Psoas muscle (tissue), 8 donors: ENCODE results near the gene NOS1. TPM values are rescaled to one million over a fixed set of nuclear protein-coding genes. Genes with fewer than 3 reads are reported as not detected.

ENCODE experiments used
- ATAC-seq, 4 donors: fragments of 200-7000 bp; cut with Tn5 transposase; one replicate each; pipeline ENCODE4 v1.9.1; 2020; ENCODE audit warnings: moderate library complexity in 3 of 4, mild to moderate bottlenecking in 2 of 4
- DNase-seq, 2 donors: peaks; one replicate each; pipeline ENCODE4 v3.0.0-alpha.2; 2020
- H3K27ac ChIP-seq: fragments of 200-600 bp; one replicate; pipeline ENCODE4 v1.8.0; 2022
- H3K27me3 ChIP-seq, 3 donors: fragments of 200-600 bp in 1 of 3; one replicate each; pipeline versions ENCODE4 v1.6.1 to v1.8.0; 2013 to 2022; ENCODE audit warnings: low read length in 2 of 3, mild to moderate bottlenecking in 2 of 3, moderate library complexity in 1 of 3; ENCODE audit not compliant: insufficient read depth in 3 of 3
- H3K36me3 ChIP-seq, 2 donors: fragments of 200-600 bp in 1 of 2; one replicate each; pipeline versions ENCODE4 v1.6.1 to v1.8.0; 2013 to 2022; ENCODE audit warnings: low read depth in 1 of 2, mild to moderate bottlenecking in 1 of 2, moderate library complexity in 1 of 2; ENCODE audit not compliant: insufficient read depth in 1 of 2
- H3K4me1 ChIP-seq: fragments of 200-600 bp; one replicate; pipeline ENCODE4 v1.8.0; 2022
- H3K4me3 ChIP-seq: fragments of 200-600 bp; one replicate; pipeline ENCODE4 v1.8.0; 2022; ENCODE audit warnings: mild to moderate bottlenecking
- H3K9me3 ChIP-seq: fragments of 200-600 bp; one replicate; pipeline ENCODE4 v1.8.0; 2022
- CTCF ChIP-seq: fragments of 200-600 bp; IDR thresholded peaks from one replicate; pipeline ENCODE4 v1.8.0; 2022; ENCODE audit warnings: antibody characterized with exemption
- WGBS, 3 donors: extraction: QIAGEN DNeasy Blood & Tissue Kit; methylation state at CpG; one replicate each; pipeline versions ENCODE4 v1.1.6 to v1.1.7; 2013; 5-methylcytosine and 5-hydroxymethylcytosine counted together
- intact Hi-C, 2 donors: fragments of 100-400 bp; cut with DNase I; formaldehyde crosslinking; loops; one replicate each; pipeline versions ENCODE4 v1.11.0 to v1.14.2; 2022
- polyA plus RNA-seq, 3 donors: library from polyadenylated mRNA; stranded (reverse); fragments of 200-250 nt; gene quantifications; one replicate each; pipeline ENCODE4 v1.2.3, GENCODE V29; 2013
- total RNA-seq, 4 donors: library from RNA; stranded (reverse); fragmentation: NEBNext Ultra II Directional in 2 of 4; extraction: Animal tissue kit (Norgen Biotek cat#: 25700) in 2 of 4; gene quantifications; one replicate each; pipeline versions ENCODE4 v1.2.1 to v1.2.4, GENCODE V29; 2021 to 2023
- donor health status: healthy with polysubstance abuse.
- donor health status: DM: no; HTN: no; CAD: no; lungs with moderate emphysema.
- donor health status: Bipolar disorder and iron deficiency.
- donor health status: healthy.
- donor health status: DM: yes; HTN: yes; CAD: no.
- donor health status: DM: no; HTN: no; CAD: no.
- donor health status: DM: no; HTN: no; CAD: no.
- donor health status: DM: yes; HTN: yes; CAD: no.

NOS1 gene
- total and polyA plus RNA-seq, 7 donors, result 2.7 to 62.2 (median 12.1) TPM

DNA sequence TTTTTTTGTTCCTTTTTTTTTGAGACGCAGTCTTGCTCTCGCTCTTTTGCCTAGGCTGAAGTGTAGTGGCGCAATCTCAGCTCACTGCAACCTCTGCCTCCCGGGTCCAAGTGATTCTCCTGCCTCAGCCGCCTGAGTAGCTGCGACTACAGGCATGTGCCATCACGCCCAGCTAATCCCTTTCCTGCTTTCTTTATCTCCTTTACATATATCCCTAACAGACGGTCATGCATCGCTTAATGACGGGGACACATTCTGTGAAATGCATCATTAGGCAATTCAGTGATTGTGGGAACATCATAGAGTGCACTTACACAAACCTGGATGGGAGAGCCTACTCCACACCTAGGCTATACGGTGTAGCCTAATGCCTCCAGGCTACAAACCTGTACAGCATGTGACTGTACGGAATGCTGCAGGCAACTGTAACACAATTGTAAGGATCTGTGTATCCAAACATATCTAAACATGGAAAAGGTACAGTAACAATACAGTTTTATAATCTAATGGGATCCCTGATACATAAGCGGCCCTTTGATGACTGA is 32.8 kb downstream of the NOS1 start:
- no peak for TF ChIP-seq CTCF
- no peak overlapping the region for H3K27ac ChIP-seq
- intact Hi-C loops, result no loop called here
- peaks cover 1% of the 10 kb centered on the region for H3K4me1 ChIP-seq
- no peak for DNase-seq
- no peaks in the 10 kb centered on the region for H3K27me3 ChIP-seq
- H3K36me3 ChIP-seq, result no peaks in the 10 kb centered on the region
- H3K4me3 ChIP-seq, result no peak overlapping the region
- no peaks in the 10 kb centered on the region for H3K9me3 ChIP-seq
- 84 to 88% (median 87%) methylated on average over 13 of the region's 13 CpGs for WGBS, 3 donors
- ATAC-seq, result no peak

GRCh38 chr12:117322428-117322827 is 39.0 kb downstream of the NOS1 start:
- Histone ChIP-seq H3K27ac (no peak overlapping the region), H3K9me3 (no peaks in the 10 kb centered on the region), H3K36me3 (no peaks in the 10 kb centered on the region), H3K4me3 (no peak overlapping the region), H3K27me3 (no peaks in the 10 kb centered on the region), H3K4me1 (no peaks in the 10 kb centered on the region)
- TF ChIP-seq CTCF, result no peak
- intact Hi-C loops, result no loop called here
- DNase-seq (no peak), ATAC-seq (no peak)
- WGBS, 3 donors, result 74 to 76% (median 74%) methylated on average over 1 of the region's 1 CpG

DNA sequence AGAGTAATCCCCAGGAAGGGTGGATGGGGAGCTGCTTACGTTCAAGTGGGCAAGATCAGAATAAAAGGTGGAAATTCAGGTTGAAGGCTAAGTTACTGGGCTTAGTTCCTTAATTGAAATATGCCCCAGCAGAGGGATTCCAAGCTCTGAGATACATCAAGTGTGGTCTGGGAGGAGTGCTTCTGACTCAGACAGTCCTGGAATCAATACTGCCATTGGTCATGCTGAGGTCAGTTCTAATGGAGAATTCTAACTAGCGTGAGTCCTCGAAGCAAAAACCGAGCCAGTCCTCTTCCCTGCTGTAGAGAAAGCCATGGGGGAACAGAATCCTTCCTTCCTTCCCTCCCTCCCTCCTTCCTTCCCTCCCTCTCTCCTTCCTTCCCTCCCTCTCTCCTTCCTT is 39.9 kb downstream of the NOS1 start:
- Histone ChIP-seq H3K9me3 (no peaks in the 10 kb centered on the region), H3K27me3 (no peaks in the 10 kb centered on the region), H3K4me3 (no peak overlapping the region), H3K36me3 (no peaks in the 10 kb centered on the region), H3K27ac (no peak overlapping the region), H3K4me1 (no peaks in the 10 kb centered on the region)
- ATAC-seq, result no peak
- intact Hi-C loops, result no loop called here
- no peak for DNase-seq
- WGBS, 3 donors, result 55 to 67% (median 61%) methylated on average over 4 of the region's 4 CpGs
- TF ChIP-seq CTCF, result no peak

- no peak for DNase-seq
- no peaks in the 10 kb centered on the region for H3K9me3 ChIP-seq
- TF ChIP-seq CTCF, result no peak
- intact Hi-C loops, result no loop called here
- no peak overlapping the region for H3K27ac ChIP-seq
- no peaks in the 10 kb centered on the region for H3K27me3 ChIP-seq
- H3K4me1 ChIP-seq, result no peaks in the 10 kb centered on the region
- no peaks in the 10 kb centered on the region for H3K36me3 ChIP-seq
- 53 to 63% (median 55%) methylated on average over 9 of the region's 9 CpGs for WGBS, 3 donors
- no peak for ATAC-seq
- H3K4me3 ChIP-seq, result no peak overlapping the region
Measured at GRCh38 chr12:117318591-117318990, 42.8 kb downstream of the NOS1 start.

DNA sequence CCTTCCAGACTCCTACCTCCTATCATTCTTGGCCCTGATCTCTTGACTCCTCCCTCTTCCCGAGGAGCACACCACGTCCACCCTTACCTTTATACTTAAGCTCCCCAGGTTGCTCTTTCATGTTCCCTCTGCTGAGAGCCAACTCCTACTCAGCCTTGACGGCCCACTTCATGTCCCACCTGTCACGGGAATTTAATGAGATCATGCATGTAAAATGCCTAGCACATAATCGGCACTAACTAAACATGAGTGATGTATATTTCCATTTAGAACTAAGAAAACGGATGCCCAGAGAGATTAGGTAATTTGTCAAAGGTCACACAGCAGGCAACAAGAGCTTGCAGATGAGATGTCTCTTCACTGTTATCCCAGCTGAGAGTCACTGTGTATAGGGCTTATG is 45.1 kb downstream of the NOS1 start:
- no peak for TF ChIP-seq CTCF
- Histone ChIP-seq H3K4me1 (no peaks in the 10 kb centered on the region), H3K4me3 (no peak overlapping the region), H3K27ac (no peak overlapping the region), H3K27me3 (no peaks in the 10 kb centered on the region), H3K36me3 (no peaks in the 10 kb centered on the region), H3K9me3 (no peaks in the 10 kb centered on the region)
- ATAC-seq (no peak), DNase-seq (no peak)
- intact Hi-C loops, result no loop called here
- 79 to 86% (median 83%) methylated on average over 6 of the region's 6 CpGs for WGBS, 3 donors
